WTC11 (cell line): ENCODE results near the gene ORMDL2. TPM values are rescaled to one million over a fixed set of nuclear protein-coding genes. Genes with fewer than 3 reads are reported as not detected.

ENCODE experiments used
- ATAC-seq: fragments of 200-7000 bp; cut with Tn5 transposase; 2 replicates; pipeline ENCODE4 v1.10.0; 2021; ENCODE audit warnings: mild to moderate bottlenecking, moderate library complexity
- CTCF ChIA-PET: fragments of 300-600 bp; sonication (Branson Sonifier 250); formaldehyde crosslinking; loops from one replicate; lab custom pipeline; 2021; ENCODE audit warnings: antibody characterized with exemption; lab: Charles Lee
- POLR2A ChIA-PET: fragments of 350-600 bp; sonication (Branson Sonifier 250); formaldehyde crosslinking; loops from one replicate; lab custom pipeline; 2021; ENCODE audit warnings: antibody characterized with exemption; lab: Charles Lee
- DNase-seq: peaks from one replicate; pipeline ENCODE4 v3.0.0; 2021; ENCODE audit warnings: low spot score
- H3K27ac Mint-ChIP-seq: 2 replicates; pipeline ENCODE4 v1.8.0; 2021; ENCODE audit warnings: mixed read lengths
- H3K27me3 Mint-ChIP-seq: 2 replicates; pipeline ENCODE4 v1.8.0; 2021; ENCODE audit warnings: low read depth, mild to moderate bottlenecking, moderate library complexity, mixed read lengths
- H3K36me3 Mint-ChIP-seq: 2 replicates; pipeline ENCODE4 v1.8.0; 2021; ENCODE audit warnings: mixed read lengths
- H3K4me1 Mint-ChIP-seq: 2 replicates; pipeline ENCODE4 v1.8.0; 2022; ENCODE audit warnings: mixed read lengths
- H3K4me3 Mint-ChIP-seq: 2 replicates; pipeline ENCODE4 v1.8.0; 2021; ENCODE audit warnings: mild to moderate bottlenecking, moderate library complexity, mixed read lengths
- H3K9me3 Mint-ChIP-seq: 2 replicates; pipeline ENCODE4 v1.8.0; 2021; ENCODE audit warnings: mixed read lengths
- AFF4 ChIP-seq: sonication (generic); formaldehyde crosslinking; IDR thresholded peaks from 2 replicates; pipeline ENCODE4 v1.8.1; 2023; ENCODE audit warnings: mild to moderate bottlenecking, missing genetic modification reagents, borderline replicate concordance
- E2F4 ChIP-seq: sonication (generic); formaldehyde crosslinking; IDR thresholded peaks from 2 replicates; pipeline ENCODE4 v1.8.1; 2022; ENCODE audit warnings: low read depth, mild to moderate bottlenecking, moderate library complexity, missing genetic modification reagents, borderline replicate concordance
- ELF4 ChIP-seq: sonication (generic); formaldehyde crosslinking; IDR thresholded peaks from 2 replicates; pipeline ENCODE4 v1.8.1; 2022; ENCODE audit warnings: low read depth, mild to moderate bottlenecking, moderate library complexity, missing genetic modification reagents
- ESRRA ChIP-seq: sonication (generic); formaldehyde crosslinking; IDR thresholded peaks from 2 replicates; pipeline ENCODE4 v1.8.1; 2022; ENCODE audit warnings: mild to moderate bottlenecking, missing genetic modification reagents, borderline replicate concordance
- FOXP1 ChIP-seq: sonication (generic); formaldehyde crosslinking; IDR thresholded peaks from 2 replicates; pipeline ENCODE4 v1.8.0; 2022; ENCODE audit warnings: missing genetic modification reagents, mild to moderate bottlenecking, moderate library complexity, borderline replicate concordance
- GRHL2 ChIP-seq: fragments of 250-450 bp; sonication (Bioruptor Pico); IDR thresholded peaks from 2 replicates; pipeline ENCODE4 v1.8.0; 2022; ENCODE audit warnings: mild to moderate bottlenecking, moderate library complexity; ENCODE audit not compliant: insufficient replicate concordance, severe bottlenecking
- JUN ChIP-seq: sonication (generic); formaldehyde crosslinking; IDR thresholded peaks from 2 replicates; pipeline ENCODE4 v1.8.0; 2023; ENCODE audit warnings: mild to moderate bottlenecking, missing genetic modification reagents
- NR3C1 ChIP-seq: sonication (generic); formaldehyde crosslinking; conservative IDR thresholded peaks from 2 replicates; pipeline ENCODE4 v1.8.1; 2023; ENCODE audit warnings: low read depth, mild to moderate bottlenecking, missing genetic modification reagents
- OVOL2 ChIP-seq: fragments of 250-450 bp; sonication (Bioruptor Pico); IDR thresholded peaks from 2 replicates; pipeline ENCODE4 v1.9.0; 2021; ENCODE audit warnings: mild to moderate bottlenecking, borderline replicate concordance
- ZMAT4 ChIP-seq: fragments of 250-450 bp; sonication (Bioruptor Pico); IDR thresholded peaks from 2 replicates; pipeline ENCODE4 v1.9.0; 2021; ENCODE audit warnings: mild to moderate bottlenecking
- ZNF121 ChIP-seq: sonication (generic); formaldehyde crosslinking; IDR thresholded peaks from 2 replicates; pipeline ENCODE4 v1.8.0; 2023; ENCODE audit warnings: missing genetic modification reagents
- ZNF263 ChIP-seq: sonication (generic); formaldehyde crosslinking; IDR thresholded peaks from 2 replicates; pipeline ENCODE4 v1.8.1; 2022; ENCODE audit warnings: low read depth, mild to moderate bottlenecking, moderate library complexity, missing genetic modification reagents
- ZNF423 ChIP-seq: fragments of 250-450 bp; sonication (Bioruptor Pico); IDR thresholded peaks from 2 replicates; pipeline ENCODE4 v2.1.2; 2022; ENCODE audit warnings: mild to moderate bottlenecking, moderate library complexity
- total RNA-seq: library from RNA; stranded (reverse); gene quantifications from 3 replicates; pipeline ENCODE4 v1.2.3, GENCODE V29; 2021
- TF ChIP-seq, protein P1 (sequence below): sonication (generic); formaldehyde crosslinking; IDR thresholded peaks from 2 replicates; pipeline ENCODE4 v1.8.0; 2022; ENCODE audit warnings: missing genetic modification reagents
- TF ChIP-seq, protein P2 (sequence below): fragments of 250-450 bp; sonication (Bioruptor Pico); IDR thresholded peaks from 2 replicates; pipeline ENCODE4 v1.9.0; 2021; ENCODE audit warnings: mild to moderate bottlenecking, borderline replicate concordance
- TF ChIP-seq, protein P3 (sequence below): sonication (generic); formaldehyde crosslinking; IDR thresholded peaks from 2 replicates; pipeline ENCODE4 v1.8.1; 2022; ENCODE audit warnings: mild to moderate bottlenecking, missing genetic modification reagents, moderate library complexity, borderline replicate concordance

Gene ORMDL2
- total RNA-seq, 1 experiment from 2014 or later = 32.9 TPM

- ChIA-PET CTCF (interaction anchor here (1.6 kb wide), 1 partner anchor 71 kb away, joined by 5 read pairs; no protein-coding TSS in a partner anchor), POLR2A (interaction anchor here (1.8 kb wide), 1 partner anchor 9 kb away, joined by 5 read pairs; the partner anchor contains the start of genes ORMDL2 and SARNP)
- ATAC-seq (no peak), DNase-seq (no peak)
- H3K27ac Mint-ChIP-seq = no peak overlapping the region
- H3K9me3 Mint-ChIP-seq = no peaks in the 10 kb centered on the region
- H3K4me3 Mint-ChIP-seq = no peak overlapping the region
- H3K27me3 Mint-ChIP-seq = no peaks in the 10 kb centered on the region
- H3K36me3 Mint-ChIP-seq = peaks cover 14% of the 10 kb centered on the region
- H3K4me1 Mint-ChIP-seq = peaks cover 26% of the 10 kb centered on the region
- TF ChIP-seq NR3C1 (no peak), ZNF423 (no peak), ZNF121 (CRISPR knock-in tag) (peak; percentile 82)
- TF ChIP-seq, protein P1, sequence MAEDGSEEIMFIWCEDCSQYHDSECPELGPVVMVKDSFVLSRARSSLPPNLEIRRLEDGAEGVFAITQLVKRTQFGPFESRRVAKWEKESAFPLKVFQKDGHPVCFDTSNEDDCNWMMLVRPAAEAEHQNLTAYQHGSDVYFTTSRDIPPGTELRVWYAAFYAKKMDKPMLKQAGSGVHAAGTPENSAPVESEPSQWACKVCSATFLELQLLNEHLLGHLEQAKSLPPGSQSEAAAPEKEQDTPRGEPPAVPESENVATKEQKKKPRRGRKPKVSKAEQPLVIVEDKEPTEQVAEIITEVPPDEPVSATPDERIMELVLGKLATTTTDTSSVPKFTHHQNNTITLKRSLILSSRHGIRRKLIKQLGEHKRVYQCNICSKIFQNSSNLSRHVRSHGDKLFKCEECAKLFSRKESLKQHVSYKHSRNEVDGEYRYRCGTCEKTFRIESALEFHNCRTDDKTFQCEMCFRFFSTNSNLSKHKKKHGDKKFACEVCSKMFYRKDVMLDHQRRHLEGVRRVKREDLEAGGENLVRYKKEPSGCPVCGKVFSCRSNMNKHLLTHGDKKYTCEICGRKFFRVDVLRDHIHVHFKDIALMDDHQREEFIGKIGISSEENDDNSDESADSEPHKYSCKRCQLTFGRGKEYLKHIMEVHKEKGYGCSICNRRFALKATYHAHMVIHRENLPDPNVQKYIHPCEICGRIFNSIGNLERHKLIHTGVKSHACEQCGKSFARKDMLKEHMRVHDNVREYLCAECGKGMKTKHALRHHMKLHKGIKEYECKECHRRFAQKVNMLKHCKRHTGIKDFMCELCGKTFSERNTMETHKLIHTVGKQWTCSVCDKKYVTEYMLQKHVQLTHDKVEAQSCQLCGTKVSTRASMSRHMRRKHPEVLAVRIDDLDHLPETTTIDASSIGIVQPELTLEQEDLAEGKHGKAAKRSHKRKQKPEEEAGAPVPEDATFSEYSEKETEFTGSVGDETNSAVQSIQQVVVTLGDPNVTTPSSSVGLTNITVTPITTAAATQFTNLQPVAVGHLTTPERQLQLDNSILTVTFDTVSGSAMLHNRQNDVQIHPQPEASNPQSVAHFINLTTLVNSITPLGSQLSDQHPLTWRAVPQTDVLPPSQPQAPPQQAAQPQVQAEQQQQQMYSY = no peak
Measured at GRCh38 chr12:55809274-55809673, 8.6 kb upstream of the ORMDL2 start.

DNA sequence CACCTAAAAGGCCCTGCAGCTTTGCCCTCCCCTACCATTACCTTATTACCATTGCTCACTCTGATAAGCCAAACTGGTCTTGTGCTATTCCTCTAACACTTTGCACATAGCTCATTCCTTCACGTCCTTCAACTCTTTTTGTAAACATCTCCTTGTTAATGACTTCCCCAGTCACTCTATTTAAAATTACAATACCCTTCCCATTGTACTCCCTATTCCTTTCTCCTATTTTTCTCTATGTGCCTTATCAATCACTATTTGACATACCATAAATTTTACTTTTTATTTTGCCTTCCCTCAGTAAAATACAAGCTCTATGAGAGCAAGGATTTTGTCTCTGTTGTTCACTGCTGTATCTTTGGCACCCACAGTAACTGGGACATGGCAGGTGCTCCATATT, 5.8 kb upstream of the ORMDL2 start:
- no peak for DNase-seq
- CTCF ChIA-PET = interaction anchor here (0.6 to 3.9 kb wide), 7 partner anchors 15 to 155 kb away, joined by 3 to 17 read pairs (median 3); no protein-coding TSS in a partner anchor
- Mint-ChIP-seq H3K27me3 (no peaks in the 10 kb centered on the region), H3K36me3 (peaks cover 14% of the 10 kb centered on the region), H3K4me1 (peaks cover 42% of the 10 kb centered on the region), H3K4me3 (peak overlapping the region; percentile 7), H3K27ac (peak overlapping the region; percentile 14)
- TF ChIP-seq, protein P2, sequence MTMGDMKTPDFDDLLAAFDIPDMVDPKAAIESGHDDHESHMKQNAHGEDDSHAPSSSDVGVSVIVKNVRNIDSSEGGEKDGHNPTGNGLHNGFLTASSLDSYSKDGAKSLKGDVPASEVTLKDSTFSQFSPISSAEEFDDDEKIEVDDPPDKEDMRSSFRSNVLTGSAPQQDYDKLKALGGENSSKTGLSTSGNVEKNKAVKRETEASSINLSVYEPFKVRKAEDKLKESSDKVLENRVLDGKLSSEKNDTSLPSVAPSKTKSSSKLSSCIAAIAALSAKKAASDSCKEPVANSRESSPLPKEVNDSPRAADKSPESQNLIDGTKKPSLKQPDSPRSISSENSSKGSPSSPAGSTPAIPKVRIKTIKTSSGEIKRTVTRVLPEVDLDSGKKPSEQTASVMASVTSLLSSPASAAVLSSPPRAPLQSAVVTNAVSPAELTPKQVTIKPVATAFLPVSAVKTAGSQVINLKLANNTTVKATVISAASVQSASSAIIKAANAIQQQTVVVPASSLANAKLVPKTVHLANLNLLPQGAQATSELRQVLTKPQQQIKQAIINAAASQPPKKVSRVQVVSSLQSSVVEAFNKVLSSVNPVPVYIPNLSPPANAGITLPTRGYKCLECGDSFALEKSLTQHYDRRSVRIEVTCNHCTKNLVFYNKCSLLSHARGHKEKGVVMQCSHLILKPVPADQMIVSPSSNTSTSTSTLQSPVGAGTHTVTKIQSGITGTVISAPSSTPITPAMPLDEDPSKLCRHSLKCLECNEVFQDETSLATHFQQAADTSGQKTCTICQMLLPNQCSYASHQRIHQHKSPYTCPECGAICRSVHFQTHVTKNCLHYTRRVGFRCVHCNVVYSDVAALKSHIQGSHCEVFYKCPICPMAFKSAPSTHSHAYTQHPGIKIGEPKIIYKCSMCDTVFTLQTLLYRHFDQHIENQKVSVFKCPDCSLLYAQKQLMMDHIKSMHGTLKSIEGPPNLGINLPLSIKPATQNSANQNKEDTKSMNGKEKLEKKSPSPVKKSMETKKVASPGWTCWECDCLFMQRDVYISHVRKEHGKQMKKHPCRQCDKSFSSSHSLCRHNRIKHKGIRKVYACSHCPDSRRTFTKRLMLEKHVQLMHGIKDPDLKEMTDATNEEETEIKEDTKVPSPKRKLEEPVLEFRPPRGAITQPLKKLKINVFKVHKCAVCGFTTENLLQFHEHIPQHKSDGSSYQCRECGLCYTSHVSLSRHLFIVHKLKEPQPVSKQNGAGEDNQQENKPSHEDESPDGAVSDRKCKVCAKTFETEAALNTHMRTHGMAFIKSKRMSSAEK (CRISPR knock-in tag) = no peak
- TF ChIP-seq FOXP1 (CRISPR knock-in tag) (no peak), AFF4 (CRISPR knock-in tag) (no peak), ELF4 (no peak), ZMAT4 (CRISPR knock-in tag) (no peak), E2F4 (CRISPR knock-in tag) (no peak), GRHL2 (no peak), ZNF263 (CRISPR knock-in tag) (no peak), OVOL2 (CRISPR knock-in tag) (no peak), JUN (CRISPR knock-in tag) (no peak), NR3C1 (no peak), ESRRA (CRISPR knock-in tag) (no peak)
- TF ChIP-seq, protein P3, sequence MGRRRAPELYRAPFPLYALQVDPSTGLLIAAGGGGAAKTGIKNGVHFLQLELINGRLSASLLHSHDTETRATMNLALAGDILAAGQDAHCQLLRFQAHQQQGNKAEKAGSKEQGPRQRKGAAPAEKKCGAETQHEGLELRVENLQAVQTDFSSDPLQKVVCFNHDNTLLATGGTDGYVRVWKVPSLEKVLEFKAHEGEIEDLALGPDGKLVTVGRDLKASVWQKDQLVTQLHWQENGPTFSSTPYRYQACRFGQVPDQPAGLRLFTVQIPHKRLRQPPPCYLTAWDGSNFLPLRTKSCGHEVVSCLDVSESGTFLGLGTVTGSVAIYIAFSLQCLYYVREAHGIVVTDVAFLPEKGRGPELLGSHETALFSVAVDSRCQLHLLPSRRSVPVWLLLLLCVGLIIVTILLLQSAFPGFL (CRISPR knock-in tag) = no peak
- TF ChIP-seq, all 79 proteins: peak for 0
- H3K9me3 Mint-ChIP-seq = no peaks in the 10 kb centered on the region
- no peak for ATAC-seq
- POLR2A ChIA-PET = interaction anchor here (1.0 to 1.1 kb wide), 2 partner anchors 70 to 73 kb away, joined by 4 read pairs; no protein-coding TSS in a partner anchor
